GM18499 (cell line): ENCODE results near the gene LTA4H.
A peak's percentile ranks its signal among the peaks of the same experiment; 100 is the strongest.

Experiments
- ATAC-seq: cut with Tn5 transposase; IDR thresholded peaks from one replicate; pipeline ENCODE4 v1.9.1; 2021; ENCODE audit warnings: moderate number of reproducible peaks; ENCODE audit not compliant: insufficient read depth, unreplicated experiment

The LTA4H gene

DNA sequence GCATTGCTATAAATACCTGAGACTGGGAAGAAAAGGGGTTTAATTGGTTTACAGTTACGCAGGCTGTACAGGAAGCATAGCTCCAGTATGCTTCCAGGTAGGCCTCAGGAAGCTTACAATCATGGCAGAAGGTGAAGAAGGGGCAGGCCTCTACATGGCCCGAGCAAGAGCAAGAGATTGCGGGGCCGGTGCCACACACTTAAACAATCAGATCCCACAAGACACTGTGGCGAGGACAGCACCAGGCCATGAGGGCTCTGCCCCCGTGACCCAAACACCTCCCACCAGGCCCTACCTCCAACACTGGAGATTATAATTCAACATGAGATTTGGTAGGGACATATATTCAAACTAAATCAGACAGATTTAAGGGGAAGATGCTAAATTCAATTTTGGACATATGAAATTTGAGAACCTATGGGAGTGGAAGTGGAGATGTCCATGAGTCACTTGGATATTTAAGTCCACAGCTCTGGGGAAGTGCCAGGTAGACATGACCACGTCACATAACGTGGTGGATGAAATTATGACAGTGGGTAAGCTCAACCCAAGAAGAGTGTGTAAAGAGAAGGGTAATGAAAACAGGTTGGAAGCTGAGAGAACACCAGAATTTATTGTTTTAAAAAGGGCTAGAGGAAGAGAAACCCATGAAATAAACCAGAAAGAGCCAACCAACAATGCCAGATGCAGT lies 1.5 kb upstream of the LTA4H start:
- no peak for ATAC-seq

DNA sequence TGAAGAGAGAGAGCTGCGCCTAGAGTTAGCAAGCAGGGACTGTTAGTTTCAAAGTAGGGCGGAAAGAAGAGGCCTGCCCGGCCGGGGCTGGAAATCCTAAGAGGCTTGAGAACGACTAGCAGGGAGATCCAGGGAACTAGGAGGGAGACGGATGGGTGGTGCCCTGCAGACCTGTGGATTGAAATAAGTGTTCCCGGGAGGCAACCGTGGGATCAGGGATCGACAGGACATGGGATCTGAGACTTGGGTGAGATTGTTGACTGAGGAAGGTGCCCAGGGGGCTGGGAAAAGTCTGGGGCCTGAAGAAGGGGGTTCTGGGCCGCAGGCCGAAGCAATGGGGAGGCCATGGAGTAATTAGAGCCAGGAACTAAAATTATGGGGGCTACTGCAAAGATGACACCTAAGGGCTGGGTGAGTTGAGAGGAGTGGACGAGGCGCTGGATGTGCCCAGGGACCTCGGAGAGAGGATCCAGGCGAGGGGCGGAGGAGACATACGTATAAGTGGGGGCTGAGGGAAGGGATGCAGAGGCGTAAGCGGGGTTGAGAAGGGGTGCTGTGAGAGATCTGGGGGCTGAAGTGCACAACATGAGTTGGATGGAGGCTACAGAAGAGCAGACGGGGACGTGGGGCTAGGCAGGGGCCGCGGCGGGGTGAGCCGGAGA lies 635 bp downstream of the LTA4H start:
- ATAC-seq = no peak

GRCh38 chr12:96033549-96034389 lies 1.6 kb downstream of the LTA4H start:
- ATAC-seq = no peak

- ATAC-seq = no peak
Observed at GRCh38 chr12:96029826-96030225, 5.6 kb downstream of the LTA4H start.

DNA sequence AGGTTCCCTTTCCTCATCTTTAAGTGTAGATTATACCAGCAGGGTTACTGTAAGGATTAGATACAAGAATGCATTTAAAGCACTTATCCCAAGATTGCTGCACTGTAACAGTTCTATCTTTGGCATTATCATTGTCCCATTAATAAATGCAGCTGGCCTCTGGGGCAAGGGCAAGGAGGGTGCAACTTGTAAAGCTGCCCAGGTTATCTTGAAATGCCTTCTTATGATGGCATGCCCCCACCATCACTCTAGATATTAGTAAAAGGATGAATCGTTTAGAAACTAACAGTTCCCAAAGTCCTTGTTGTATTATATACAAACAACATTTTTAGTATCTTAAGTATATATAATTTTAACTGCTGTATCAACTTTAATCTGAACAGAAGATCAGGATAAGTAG lies 6.8 kb downstream of the LTA4H start:
- no peak for ATAC-seq

GRCh38 chr12:96026331-96026730 lies 9.1 kb downstream of the LTA4H start:
- ATAC-seq = no peak

DNA sequence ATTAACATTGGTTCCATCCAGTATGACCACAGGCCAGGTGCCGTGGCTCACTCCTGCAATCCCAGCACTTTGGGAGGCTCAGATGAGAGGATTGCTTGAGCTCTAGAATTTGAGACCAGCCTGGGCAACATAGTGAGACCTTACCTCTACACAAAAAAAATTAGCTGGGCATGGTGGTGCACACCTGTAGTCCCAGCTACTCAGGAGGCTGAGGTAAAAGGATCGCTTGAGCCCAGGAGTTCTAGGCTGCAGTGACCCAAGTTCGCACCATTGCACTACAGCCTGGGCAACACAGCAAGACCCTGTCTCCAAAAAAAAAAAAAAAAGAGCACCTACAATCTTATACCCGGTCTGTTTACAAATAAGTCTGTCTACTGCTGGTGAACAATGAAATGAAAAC lies 9.9 kb downstream of the LTA4H start:
- ATAC-seq = no peak

GRCh38 chr12:96020314-96021003 lies 14.9 kb downstream of the LTA4H start:
- ATAC-seq = peak; percentile 90

DNA sequence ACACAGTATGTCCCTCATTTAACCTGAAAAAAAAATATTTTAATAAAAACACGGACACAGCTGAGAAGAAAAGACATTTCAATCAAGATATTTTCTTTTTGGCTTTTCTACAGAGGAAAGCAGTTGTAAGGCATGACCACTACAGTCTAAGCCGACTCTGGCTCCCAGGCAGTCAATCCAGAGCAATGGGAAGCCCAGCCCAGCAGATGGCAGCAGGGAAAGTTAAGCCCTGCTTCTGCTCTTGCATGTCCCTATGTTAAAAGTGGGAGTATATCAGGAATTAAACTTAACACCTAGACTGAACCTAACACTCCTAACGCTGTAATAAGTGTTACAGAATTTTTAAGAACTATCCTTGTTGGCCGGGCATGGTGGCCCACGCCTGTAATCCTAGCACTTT lies 19.7 kb downstream of the LTA4H start:
- no peak for ATAC-seq

GRCh38 chr12:96014943-96015599 lies 20.3 kb downstream of the LTA4H start:
- ATAC-seq = no peak

DNA sequence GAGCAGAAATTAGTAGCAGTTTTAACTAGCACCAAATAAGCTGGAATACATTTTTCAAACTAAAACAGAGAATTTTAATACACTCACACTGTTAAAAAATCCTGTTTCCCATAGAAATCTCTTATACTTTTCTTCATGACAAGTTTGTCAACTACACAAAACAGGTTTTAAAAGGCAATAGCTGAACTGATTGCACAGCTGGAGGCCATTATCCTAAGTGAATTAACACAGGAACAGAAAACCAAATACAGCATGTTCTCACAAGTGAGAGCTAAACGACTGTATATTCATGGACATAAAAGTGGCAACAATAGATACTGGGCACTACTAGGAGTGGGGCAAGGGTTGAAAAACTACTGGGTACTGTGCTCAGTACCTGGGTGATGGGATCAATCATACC lies 27.7 kb downstream of the LTA4H start:
- ATAC-seq = no peak

DNA sequence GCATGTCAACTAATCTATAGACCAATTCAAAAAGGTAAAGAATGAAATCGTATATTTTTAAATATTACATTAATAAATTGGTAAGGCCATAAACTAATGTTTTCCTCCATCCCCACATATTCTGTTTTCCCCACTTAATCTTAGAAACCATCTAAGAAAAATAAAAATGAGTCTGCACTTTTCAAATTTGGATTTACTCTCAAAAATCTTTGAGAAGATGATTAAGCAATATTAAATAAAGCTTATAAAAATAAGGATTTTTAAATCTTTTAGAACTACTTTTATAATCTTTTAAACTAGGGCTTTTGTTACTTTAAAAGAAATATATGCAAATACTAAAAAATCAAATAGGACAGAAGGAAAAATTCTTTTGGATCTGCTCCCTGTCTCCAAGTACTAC lies 28.7 kb downstream of the LTA4H start:
- no peak for ATAC-seq

DNA sequence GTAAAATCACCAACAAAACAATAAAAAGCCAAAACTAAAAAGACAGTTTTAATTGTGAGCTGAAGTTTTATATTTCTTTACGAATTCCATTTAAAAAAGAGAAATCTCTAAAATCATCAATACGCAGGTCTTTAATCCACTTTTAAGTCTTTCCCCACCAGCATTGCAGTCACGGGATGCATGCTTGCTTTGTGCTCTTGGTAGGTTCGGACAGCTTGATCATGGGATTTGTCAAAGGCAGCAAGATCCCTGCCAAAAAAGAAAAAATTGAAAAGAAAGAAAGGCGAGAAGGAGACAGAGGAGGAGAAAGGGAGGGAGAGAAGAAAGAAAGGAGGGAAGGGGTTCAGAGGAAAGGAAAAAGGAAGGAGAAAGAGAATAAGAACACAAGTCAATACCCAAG lies 34.5 kb downstream of the LTA4H start:
- no peak for ATAC-seq

DNA sequence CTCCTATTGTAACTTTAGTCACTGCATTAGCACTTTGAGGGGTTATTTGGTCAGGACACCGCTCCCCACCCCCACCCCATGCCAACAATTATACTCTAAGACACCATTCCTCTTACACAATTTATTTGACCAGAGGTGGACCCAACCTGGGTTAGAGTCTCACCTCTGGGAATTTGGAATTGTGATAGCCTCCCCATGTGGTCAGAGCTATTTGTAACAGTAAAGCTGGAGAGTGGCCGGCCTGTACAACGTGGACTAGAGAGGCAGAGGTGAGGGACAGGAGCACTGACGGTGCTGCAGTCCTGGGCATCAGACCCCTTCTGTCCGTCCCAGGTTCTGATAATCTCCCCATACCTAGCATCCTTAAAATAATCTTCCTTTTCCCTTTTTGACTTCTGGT lies 35.9 kb downstream of the LTA4H start:
- ATAC-seq = no peak

DNA sequence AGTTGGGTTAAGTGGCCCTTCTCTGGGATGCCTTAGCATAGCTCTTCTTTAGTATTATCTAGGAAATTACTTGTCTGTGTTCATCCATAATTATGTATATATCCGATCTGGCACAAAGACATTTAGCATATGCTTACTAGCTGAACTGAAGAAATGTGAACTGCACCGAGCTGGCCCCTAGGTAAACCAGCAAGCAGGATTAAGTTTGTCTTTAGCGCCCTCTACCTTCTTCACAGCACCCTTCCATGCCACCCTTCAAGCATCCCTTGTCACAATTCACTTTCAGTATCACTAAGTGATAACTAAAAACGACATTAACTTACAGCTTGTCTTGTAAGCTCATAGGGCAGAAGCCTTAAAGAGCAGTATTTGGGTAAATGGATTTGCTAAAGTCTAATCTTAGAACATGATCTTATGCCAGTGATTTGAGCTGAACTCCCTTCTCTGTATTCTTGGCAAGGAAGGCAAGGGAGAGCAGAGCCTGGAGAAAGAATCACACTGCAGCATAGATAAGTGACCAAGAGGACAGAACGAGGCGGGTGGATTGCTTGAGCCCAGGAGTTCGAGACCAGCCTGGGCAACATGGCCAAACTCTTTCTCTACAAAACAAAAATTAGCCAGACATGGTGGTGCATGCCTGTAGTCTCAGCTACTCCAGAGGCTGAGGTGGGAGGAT lies 36.6 kb downstream of the LTA4H start:
- ATAC-seq = peak; percentile 89

GRCh38 chr12:95997911-95998510 lies 37.4 kb downstream of the LTA4H start:
- no peak for ATAC-seq

DNA sequence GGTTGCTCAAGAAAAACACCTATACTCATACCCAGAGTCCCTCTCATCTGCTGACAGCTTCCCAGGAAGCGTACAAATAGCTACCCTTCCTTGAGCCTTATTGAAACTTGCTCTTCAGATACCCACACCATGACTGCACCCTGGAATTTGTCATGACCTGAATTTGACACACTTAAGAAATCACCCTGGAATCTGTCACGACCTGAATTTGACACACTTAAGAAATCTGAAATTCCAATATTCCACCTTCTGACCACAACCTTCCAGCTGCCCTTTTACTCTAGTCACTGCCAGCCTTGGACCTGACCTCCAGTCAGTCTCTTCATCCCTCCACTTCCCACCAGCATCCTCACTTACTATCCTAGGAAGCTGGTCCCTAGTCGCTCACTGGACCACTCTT lies 38.1 kb downstream of the LTA4H start:
- no peak for ATAC-seq

GRCh38 chr12:95996034-95996658 lies 39.2 kb downstream of the LTA4H start, which contains the start of gene HAL:
TSS of gene HAL (minus strand) at chr12:95996344. CDS start at chr12:95995910, 434 bp downstream.
- no peak for ATAC-seq
